IPS-NIHi7 (cell line): ENCODE measurements around the gene BRAF.
"Not testable (repeated sequence)": the region's sequence is repeated elsewhere in the genome, so short reads cannot be mapped to it uniquely, and the experiment has no call there.

Experiments used
- DNase-seq: peaks from one replicate; pipeline ENCODE4 v3.0.0; 2012; ENCODE audit warnings: mixed read lengths; ENCODE audit errors: extremely low spot score

The BRAF gene

DNA sequence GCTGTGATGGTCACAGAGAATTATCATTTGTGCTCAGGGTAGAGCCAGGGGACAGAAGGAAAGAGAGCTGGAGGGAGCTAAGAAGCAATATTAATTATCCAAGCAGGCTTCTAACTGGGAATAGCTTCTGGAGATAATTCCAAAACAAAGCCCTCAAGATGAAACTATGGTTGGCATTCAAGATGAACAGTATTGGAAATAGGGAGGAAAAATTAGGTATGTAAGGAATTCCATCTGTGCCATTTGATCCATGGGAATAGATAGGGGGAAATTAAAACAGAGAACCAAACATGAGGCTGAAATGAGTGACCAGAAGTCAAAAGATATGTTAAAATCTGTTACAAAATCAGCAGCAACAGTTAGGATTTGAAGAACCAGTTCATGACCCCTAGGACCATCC is 152.9 kb downstream of the BRAF start:
- DNase-seq: no peak

DNA sequence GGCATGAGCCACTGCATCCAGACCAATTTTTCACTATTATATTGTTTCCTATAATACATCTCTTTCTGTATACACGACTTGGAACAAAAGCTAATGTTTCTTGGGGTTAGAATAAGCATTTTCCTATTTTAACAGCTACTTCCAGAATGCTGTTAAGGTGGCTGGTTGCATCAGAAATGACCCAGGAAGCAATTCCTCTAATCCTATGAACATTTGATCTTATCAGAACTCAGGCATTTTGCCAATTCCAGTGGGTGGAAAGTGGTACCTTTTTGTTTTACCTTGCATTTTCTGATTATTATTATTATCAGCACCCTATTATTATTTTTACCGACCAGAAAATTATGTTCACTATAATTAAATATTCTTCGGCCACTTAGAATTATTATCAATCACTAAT is 154.9 kb downstream of the BRAF start:
- no peak for DNase-seq

DNA sequence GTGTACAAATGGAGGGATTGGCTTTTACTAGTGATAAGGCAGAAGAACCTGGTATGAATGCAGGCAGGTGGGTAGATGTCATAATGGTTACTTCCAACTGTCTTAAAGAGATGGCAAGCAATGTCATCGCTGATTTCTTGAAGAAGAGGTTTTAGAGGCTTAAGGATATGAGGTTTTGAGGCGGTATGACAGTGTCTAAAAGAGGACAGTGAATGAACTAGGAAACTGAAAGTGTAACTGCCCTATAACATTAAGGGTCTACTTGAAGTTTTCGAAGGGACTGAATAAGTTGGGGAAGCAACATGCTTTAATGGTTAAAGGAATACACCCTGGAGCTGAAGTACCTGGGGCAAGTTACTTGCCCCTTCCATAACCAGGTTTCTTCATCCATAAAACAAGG is 157.3 kb downstream of the BRAF start:
- no peak for DNase-seq

DNA sequence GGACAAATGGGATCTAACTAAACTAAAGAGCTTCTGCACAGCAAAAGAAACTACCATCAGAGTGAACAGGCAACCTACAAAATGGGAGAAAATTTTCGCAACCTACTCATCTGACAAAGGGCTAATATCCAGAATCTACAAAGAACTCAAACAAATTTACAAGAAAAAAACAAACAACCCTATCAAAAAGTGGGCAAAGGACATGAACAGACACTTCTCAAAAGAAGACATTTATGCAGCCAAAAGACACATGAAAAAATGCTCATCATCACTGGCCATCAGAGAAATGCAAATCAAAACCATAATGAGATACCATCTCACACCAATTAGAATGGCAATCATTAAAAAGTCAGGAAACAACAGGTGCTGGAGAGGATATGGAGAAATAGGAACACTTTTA is 159.3 kb downstream of the BRAF start:
- DNase-seq: not testable (repeated sequence)

DNA sequence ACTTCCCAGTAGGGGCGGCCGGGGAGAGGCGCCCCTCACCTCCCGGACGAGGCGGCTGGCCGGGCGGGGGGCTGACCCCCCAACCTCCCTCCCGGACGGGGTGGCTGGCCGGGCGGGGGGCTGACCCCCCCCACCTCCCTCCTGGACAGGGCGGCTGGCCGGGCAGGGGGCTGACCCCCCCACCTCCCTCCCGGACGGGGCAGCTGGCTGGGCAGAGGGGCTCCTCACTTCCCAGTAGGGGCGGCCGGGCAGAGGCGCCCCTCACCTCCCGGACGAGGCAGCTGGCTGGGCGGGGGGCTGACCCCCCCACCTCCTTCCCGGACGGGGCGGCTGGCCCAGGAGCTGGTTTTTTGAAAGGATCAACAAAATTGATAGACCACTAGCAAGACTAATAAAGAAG is 161.6 kb downstream of the BRAF start:
- not testable (repeated sequence) for DNase-seq

DNA sequence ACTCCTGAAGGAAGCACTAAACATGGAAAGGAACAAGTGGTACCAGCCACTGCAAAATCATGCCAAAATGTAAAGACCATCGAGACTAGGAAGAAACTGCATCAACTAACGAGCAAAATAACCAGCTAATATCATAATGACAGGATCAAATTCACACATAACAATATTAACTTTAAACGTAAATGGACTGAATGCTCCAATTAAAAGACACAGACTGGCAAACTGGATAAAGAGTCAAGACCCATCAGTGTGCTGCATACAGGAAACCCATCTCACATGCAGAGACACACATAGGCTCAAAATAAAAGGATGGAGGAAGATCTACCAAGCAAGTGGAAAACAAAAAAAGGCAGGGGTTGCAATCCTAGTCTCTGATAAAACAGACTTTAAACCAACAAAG is 163.4 kb downstream of the BRAF start:
- not testable (repeated sequence) for DNase-seq

DNA sequence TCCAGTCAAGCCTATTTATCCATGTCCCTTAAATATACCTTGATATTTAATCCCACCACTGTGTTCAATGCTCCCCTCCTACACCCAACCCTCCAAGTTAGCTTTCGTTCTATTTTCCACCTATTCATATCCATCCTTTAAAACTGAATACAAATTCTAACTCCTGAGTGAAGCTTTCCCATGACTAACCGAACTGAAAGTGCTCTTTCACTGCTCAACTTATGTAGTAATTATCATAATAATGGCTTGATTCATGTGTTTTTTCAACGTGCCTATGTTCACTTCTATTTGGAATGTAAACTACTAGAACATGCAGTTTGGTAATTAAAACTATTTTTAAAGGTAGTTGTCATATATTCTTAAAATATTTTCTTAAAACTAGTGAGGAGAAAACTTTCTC is 170.2 kb downstream of the BRAF start:
- DNase-seq: no peak

DNA sequence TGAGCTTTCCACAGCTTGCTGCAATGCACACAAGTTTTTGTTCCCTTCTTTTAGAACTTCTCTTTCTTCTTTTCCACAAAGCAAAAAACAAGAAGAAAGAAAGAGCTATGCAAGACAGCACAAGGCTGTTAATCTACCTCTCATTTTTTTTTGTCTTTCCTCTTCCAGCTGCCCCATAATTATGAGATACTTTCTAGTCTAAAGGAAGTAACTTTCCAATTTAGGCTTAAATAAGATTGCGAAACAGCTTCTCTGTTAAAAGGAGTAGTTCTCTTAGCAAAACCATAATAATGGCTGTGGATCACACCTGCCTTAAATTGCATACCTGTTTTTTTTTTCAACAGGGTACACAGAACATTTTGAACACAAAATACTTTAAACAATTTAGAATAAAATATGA is 172.2 kb downstream of the BRAF start:
- no peak for DNase-seq

DNA sequence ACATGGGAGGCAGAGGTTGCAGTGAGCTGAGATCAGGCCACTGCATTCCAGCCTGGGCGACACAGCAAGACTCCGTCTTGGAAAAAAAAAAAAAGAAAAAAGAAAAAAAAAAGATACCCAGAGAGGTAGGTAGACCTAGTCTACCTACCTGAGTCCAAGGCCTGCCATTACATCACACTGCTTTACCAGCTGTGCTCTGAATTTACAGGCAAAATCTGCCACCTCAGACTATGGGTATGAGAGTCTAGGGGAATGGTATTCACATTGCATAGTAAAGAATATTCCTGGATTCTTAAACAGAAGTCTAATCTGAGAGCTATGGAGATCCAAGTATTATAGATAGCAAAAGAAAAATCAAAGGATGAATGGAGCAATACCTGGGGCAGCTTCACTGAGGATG is 178.0 kb downstream of the BRAF start:
- DNase-seq: no peak

DNA sequence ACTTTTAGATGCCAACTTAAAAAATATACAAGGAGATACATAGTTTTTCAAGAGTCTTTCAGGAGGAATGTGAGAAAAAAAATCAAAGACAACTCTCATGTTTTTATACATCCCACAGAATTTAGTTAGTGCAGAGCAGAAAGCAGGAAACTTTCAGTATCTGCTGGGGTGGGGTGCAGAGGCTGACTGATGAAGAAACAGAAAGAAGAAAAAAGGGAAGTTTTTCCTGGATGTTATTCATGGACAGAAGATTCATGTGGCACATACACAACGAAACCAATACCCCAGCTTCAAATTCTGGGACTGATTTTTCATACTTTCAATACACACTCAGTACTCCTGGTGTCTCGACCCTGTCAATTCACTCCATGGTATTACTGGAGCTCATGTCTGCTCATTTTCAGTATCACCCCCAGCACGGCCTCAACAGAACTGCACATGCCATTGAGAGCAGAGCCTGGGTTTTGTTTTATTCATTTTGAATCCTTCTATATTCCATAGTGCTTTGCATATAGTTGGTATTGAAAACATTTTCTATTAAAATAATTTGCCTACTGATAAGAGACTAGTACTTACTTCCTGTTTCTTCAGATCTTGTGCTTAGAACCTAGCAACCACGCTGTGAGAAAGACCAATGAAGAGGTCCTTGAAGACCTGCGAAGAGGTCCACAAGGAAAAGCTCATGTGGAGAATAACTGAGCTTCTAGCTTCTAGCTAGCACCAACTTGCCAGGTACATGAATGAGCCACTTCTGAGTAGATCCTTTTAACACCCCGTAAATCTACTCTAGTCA is 179.3 kb downstream of the BRAF start:
- DNase-seq: no peak

DNA sequence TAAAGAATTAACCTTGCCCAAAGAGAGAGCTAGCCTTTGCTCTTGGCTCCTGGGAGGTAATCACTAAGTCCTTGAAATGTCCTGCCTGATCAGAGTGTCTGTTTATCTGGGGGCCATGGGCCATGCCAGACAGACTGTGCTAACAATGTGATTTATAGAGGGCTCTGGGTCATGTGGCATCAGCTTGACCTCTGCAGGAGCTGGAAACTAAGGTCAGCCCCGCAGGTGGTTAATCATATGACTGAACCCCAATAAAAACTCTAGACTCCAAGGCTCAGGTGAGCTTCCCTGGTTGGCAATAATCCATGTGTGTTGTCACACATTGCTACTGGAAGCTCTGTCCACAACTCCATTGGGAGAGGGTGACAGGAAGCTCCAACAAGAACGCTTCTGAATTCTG is 180.7 kb downstream of the BRAF start:
- no peak for DNase-seq

DNA sequence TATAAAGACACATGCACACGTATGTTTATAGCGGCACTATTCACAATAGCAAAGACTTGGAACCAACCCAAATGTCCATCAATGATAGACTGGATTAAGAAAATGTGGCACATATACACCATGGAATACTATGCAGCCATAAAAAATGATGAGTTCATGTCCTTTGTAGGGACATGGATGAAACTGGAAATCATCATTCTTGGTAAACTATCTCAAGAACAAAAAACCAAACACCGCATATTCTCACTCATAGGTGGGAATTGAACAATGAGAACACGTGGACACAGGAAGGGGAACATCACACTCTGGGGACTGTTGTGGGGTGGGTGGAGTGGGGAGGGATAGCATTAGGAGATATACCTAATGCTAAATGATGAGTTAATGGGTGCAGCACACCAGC is 181.5 kb downstream of the BRAF start:
- not testable (repeated sequence) for DNase-seq

DNA sequence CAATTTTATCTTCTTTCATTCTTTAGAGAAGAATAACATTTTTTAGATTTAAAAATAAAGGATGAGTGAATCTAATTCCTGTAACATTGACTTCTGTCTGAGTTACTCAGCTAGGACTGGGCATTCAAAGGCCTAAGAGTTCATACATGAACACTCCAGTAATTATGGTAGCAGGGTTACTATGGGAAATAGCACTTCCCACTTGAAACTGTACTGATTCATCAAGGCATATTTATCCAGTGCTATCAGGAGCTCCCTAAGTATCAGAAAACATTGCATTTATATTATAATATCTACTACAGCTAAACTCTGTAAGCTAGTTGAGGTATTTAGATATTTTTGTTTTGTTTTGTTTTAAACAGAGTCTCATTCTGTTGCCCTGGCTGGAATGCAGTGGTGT is 186.4 kb downstream of the BRAF start:
- DNase-seq: no peak

DNA sequence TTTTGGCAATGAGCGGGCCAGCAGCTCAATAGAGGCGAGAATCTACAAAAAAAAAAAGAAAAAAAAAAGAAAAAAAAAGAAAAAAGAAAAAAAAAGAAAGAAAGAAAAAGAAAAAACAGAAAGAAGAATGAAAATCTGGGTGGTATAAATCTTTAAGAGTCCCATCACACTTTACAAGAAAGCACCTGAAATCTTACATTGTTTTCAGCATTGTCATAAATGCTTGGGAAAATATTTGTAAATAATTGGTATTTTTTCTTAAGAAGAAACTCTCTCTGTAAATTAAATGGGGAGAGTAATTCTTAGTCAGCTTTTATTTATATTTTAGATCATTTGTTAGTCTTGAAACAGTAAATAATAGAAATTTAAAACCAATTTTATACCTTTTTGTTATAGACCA is 190.0 kb downstream of the BRAF start:
- no peak for DNase-seq

DNA sequence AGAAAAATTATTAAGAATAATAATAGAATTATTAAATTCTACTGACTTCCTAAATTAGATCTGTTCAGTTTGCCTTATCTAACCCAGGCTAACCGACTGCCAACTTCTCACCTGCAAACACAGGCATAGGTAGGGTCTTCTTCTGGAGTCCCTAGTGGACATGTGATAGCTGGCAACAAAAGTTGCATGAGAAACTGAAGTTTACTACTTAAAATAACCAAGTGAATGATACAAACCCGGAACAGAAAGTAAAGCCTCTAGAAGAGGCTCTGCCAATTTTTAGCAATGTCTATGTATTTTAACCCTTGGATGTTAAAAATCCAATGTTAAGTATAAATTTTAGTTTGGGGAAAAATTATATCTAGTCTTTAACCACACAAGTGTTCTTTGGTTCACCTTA is 190.6 kb downstream of the BRAF start:
- DNase-seq: no peak

DNA sequence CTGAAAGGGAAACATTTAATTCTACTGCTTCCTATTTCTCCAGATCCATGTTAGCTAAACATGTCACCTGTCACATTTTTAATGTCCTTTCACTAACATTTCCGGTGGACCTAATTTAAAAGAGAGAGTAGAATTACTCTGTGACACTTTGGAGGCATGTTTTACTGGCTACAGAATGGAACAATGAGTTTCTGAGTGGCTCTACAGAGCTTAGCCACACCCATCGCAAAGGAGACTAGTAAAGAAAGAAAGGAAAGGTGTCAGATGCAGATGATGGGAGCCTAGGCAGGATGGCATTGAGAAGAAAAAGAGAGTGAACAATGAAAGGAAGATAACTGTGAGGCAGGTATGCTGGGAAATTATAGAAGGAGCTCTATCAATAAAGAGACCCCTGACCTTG is 192.3 kb downstream of the BRAF start:
- DNase-seq: no peak

DNA sequence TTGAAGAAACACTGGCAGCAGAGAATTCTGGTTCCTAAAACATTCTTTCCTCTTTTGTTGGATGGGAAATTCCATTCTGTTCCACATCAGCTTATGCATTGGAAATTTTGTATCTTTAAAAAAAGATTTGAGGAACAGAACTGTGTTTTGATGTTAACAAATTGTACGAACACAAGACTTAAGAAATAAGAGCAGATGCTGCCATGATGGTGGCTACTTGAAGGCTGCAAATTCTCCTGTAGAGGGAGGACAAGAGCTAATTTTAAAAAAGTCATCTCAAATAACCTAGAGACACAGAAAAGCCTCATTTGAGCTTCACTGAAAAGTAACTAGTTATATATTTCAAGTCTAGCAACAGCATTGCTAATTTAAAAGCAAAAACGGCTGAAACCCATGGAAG is 198.4 kb downstream of the BRAF start:
- peak; percentile 34 for DNase-seq

DNA sequence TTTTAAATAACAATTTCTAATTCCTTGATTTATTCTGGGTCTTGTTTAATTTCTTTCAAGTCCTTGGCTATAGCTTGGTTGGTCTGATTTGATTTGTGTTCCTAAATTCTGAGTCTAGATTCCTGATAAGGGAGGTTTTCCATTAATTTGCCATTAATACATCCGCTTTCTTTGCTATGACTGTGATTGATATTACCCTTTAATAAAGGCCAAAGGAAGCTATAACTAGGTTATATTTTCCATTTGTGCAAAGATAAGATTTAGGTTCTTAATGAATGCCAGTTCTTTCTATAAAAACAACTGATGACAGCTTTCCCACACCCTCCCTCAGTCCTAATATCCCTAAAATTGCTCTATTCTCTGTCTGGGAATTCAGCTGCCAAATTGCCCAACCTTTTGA is 200.0 kb downstream of the BRAF start:
- no peak for DNase-seq

DNA sequence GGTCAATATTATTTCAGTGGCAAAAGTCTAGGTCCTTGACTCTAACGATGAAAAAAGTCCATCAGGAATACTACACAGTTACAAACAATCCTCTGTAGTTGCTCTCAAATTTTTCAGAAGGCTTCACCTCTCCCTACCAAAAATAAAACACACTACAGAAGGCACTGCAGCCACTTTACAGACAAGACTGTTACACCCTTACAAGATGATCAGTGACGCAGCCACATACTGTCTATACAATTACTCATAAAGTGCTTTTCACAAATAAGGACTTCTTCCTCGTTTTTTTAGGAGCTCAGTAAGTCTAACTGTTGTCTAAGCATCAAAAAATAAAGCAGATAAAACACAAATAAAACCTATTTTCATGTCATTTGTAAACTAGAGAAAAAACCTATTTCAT is 201.2 kb downstream of the BRAF start:
- no peak for DNase-seq

DNA sequence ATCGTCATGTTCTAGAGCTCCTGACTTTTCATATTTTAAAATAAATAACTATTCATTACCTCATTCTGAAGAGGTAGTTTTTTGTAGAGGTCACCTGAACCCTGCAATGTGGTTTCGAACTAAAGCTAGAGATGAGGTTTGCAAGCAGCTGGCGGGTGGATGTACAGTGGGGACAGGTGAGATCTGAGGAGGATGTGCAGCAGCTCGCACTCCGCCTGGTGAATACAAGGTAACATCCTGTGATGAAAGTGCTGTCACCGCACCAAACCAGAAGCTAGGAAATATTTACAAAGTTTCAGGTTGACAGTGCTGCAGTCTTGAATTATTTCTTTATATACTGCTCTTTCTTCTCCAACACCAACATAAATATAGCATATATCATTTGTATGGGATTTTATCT is 201.7 kb downstream of the BRAF start:
- no peak for DNase-seq

DNA sequence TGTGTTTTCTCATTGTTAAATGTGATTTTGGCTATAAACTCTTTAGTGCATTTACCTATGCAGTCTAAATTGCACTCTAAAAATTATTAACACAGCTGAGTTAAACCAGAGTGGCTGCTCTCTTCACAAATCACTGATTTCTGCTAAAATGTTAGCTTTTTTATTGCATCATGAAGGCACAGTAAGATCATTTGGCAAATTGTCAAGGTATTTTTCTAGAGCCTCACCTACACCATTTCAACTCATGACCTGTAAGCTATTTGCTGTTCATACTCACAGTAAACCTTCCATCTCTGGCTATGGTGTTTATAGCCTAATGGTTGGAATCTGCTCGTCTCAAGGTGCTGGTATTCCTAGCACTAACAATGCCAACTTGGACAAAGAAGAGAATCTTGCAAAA is 202.5 kb downstream of the BRAF start:
- no peak for DNase-seq

DNA sequence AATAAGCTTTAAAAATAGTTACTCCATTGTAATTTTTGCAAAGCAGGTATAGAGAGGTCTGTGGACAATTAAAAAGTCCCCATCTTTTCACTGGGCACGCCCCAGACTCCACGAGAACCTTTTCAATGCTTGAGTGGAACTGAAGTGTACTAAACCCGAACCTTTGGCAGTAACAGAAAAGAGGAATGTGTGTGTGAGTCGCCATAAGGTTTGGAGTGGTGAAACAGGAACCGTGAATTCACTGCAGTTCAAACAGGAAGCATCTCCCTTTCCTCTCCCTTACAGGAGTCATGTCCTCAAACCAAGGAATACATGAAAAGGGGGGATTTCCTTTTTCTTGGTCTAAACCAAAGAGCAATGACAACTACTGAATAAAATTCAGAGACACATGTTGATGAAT is 205.0 kb downstream of the BRAF start:
- no peak for DNase-seq

DNA sequence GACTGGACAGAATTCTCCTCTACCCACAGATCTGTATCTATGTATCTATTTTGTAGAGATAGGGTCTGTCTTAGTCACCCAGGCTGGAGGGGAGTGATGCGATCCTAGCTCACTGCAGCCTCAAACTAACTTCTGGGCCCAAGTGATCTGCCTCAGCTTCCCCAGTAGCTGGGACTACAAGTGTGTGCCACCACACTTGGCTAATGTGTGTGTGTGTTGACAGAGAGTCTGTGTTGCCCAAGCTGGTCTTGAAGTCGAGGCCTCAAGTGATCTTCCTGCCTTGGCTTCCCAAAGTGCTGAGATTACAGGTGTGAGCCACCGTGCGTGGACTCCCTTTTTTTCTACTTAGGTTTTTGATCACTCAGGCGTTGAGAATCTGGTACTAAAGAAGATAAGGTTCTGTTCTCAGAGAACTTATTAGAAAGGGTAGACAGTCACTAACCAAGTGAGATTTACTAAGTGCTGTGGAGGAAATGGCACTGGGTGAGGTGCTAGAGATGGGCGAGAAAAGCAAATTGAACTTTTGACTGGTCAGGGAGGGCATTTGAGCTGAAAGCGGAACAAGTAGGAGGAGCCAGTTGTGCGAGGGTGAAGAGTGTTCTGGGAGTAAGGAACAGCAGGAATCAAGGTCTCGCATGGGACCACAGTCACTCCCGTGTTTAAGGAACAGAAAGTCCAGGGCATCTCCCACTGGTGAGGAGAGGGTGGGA is 210.2 kb downstream of the BRAF start:
- no peak for DNase-seq

DNA sequence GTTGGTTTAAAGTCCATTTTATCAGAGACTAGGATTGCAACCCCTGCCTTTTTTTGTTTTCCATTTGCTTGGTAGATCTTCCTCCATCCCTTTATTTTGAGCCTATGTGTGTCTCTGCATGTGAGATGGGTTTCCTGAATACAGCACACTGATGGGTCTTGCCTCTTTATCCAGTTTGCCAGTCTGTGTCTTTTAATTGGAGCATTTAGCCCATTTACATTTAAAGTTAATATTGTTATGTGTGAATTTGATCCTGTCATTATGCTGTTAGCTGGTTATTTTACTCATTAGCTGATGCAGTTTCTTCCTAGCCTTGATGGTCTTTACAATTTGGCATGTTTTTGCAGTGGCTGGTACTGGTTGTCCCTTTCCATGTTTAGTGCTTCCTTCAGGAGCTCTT is 212.3 kb downstream of the BRAF start:
- DNase-seq: not testable (repeated sequence)
